ENCODE data around the gene ERG.

GRCh38 chr21:38389896-38390295, 108.4 kb downstream of the ERG start:
- no peak for TF ChIP-seq CTCF (conservative IDR thresholded peaks at IDR 0.05 in 1 of 2, IDR thresholded peaks at IDR 0.05 in 1 of 2; ENCODE audit: low read depth in 1 of 2, low read length in 2 of 2)
- no peak for TF ChIP-seq EZH2 (IDR thresholded peaks at IDR 0.05; ENCODE audit: low read length, missing control alignments)

Data from fibroblast of lung (primary cell).